OCI-LY1 (cell line): ENCODE data around the gene ZNF385C.
A peak's percentile ranks its signal among the peaks of the same experiment; 100 is the strongest.

Source experiments
- H2AFZ ChIP-seq: fragments of 200-600 bp; sonication (generic), shearing (Covaris generic); 2 replicates; pipeline ENCODE4 v1.6.0; 2014; ENCODE audit warnings: antibody characterized with exemption, mild to moderate bottlenecking, low read length
- H3F3A ChIP-seq: fragments of 200-600 bp; sonication (generic), shearing (Covaris generic); 2 replicates; pipeline ENCODE4 v1.6.0; 2014; ENCODE audit warnings: mild to moderate bottlenecking, antibody characterized with exemption, low read length, moderate library complexity; ENCODE audit not compliant: insufficient read depth
- H3K27ac ChIP-seq: fragments of 200-600 bp; sonication (generic); 2 replicates; pipeline ENCODE4 v1.5.1; 2014; ENCODE audit warnings: low read length, mixed run types, mild to moderate bottlenecking, low read depth; ENCODE audit not compliant: poor library complexity, severe bottlenecking
- H3K27me3 ChIP-seq: fragments of 200-600 bp; sonication (generic); 2 replicates; pipeline ENCODE4 v1.6.0; 2014; ENCODE audit warnings: antibody characterized with exemption, mild to moderate bottlenecking, low read length, moderate library complexity; ENCODE audit not compliant: insufficient read depth
- H3K36me3 ChIP-seq: fragments of 200-600 bp; sonication (generic); 2 replicates; pipeline ENCODE4 v1.6.1; 2014; ENCODE audit warnings: mild to moderate bottlenecking, antibody characterized with exemption, low read length, moderate library complexity, mixed read lengths; ENCODE audit not compliant: insufficient read depth
- H3K4me1 ChIP-seq: fragments of 200-600 bp; sonication (generic); 2 replicates; pipeline ENCODE4 v1.5.1; 2014; ENCODE audit warnings: mild to moderate bottlenecking, low read length, moderate library complexity; ENCODE audit not compliant: insufficient read depth, severe bottlenecking
- H3K4me2 ChIP-seq: fragments of 200-600 bp; sonication (generic), shearing (Covaris generic); 2 replicates; pipeline ENCODE4 v1.6.1; 2014; ENCODE audit warnings: low read length
- H3K4me3 ChIP-seq: fragments of 200-600 bp; sonication (generic); 2 replicates; pipeline ENCODE4 v1.5.1; 2014; ENCODE audit warnings: low read length, low read depth, mild to moderate bottlenecking, mixed read lengths; ENCODE audit not compliant: poor library complexity, severe bottlenecking
- H3K79me2 ChIP-seq: fragments of 200-600 bp; shearing (Covaris generic); 2 replicates; pipeline ENCODE4 v1.6.1; 2016; ENCODE audit warnings: mixed run types, low read length, mixed read lengths; ENCODE audit not compliant: insufficient read depth
- H3K9ac ChIP-seq: fragments of 200-600 bp; sonication (generic), shearing (Covaris generic); 2 replicates; pipeline ENCODE4 v1.6.1; 2014; ENCODE audit warnings: mild to moderate bottlenecking, low read length, mixed read lengths
- H3K9me2 ChIP-seq: fragments of 200-600 bp; sonication (generic), shearing (Covaris generic); 2 replicates; pipeline ENCODE4 v1.6.1; 2014; ENCODE audit warnings: low read depth, mild to moderate bottlenecking, low read length, mixed read lengths
- H3K9me3 ChIP-seq: fragments of 200-600 bp; shearing (Covaris generic); 2 replicates; pipeline ENCODE4 v1.6.1; 2014; ENCODE audit warnings: low read length, mixed read lengths
- H4K20me1 ChIP-seq: fragments of 200-600 bp; sonication (generic), shearing (Covaris generic); 2 replicates; pipeline ENCODE4 v1.6.0; 2016; ENCODE audit warnings: mild to moderate bottlenecking, low read length; ENCODE audit not compliant: insufficient read depth
- CTCF ChIP-seq: fragments of 200-600 bp; sonication (generic), shearing (Covaris generic); IDR thresholded peaks from 2 replicates; pipeline ENCODE4 v1.5.1; 2017; ENCODE audit warnings: mild to moderate bottlenecking, antibody characterized with exemption, low read length, moderate library complexity, mixed read lengths
- EZH2 ChIP-seq: fragments of 200-600 bp; sonication (generic), shearing (Covaris generic); IDR thresholded peaks from 2 replicates; pipeline ENCODE4 v1.8.0; 2017; ENCODE audit warnings: borderline replicate concordance, mixed run types, mild to moderate bottlenecking, antibody characterized with exemption, low read length, moderate library complexity, mixed read lengths

Gene ZNF385C

GRCh38 chr17:42049834-42050392 lies 48.4 kb downstream of the ZNF385C start:
- no peaks in the 10 kb centered on the region for H3K9me2 ChIP-seq
- no peaks in the 10 kb centered on the region for H3K9me3 ChIP-seq
- H3K27me3 ChIP-seq = peaks cover 18% of the 10 kb centered on the region
- H3K27ac ChIP-seq = no peak overlapping the region
- H3K79me2 ChIP-seq = no peaks in the 10 kb centered on the region
- peak overlapping the region; percentile 66 for H3K4me2 ChIP-seq
- peak overlapping the region; percentile 40; the same call in 1 of the 2 replicates for H3K9ac ChIP-seq
- no peaks in the 10 kb centered on the region for H3K36me3 ChIP-seq
- no peaks in the 10 kb centered on the region for H3F3A ChIP-seq
- TF ChIP-seq EZH2 (no peak), CTCF (peak; percentile 39; the same call in 1 of the 2 replicates)
- H2AFZ ChIP-seq = no peak overlapping the region
- no peaks in the 10 kb centered on the region for H4K20me1 ChIP-seq
- H3K4me3 ChIP-seq = peak overlapping the region; percentile 51
- H3K4me1 ChIP-seq = peaks cover 5% of the 10 kb centered on the region

- TF ChIP-seq EZH2 = no peak
- no peak for TF ChIP-seq CTCF
- no peak overlapping the region for H3K9ac ChIP-seq
- H2AFZ ChIP-seq = no peak overlapping the region
- no peak overlapping the region for H3K27ac ChIP-seq
- no peaks in the 10 kb centered on the region for H3K79me2 ChIP-seq
- no peaks in the 10 kb centered on the region for H3K36me3 ChIP-seq
- no peak overlapping the region for H3K4me2 ChIP-seq
- H3K9me2 ChIP-seq = no peaks in the 10 kb centered on the region
- H3K4me1 ChIP-seq = peaks cover 5% of the 10 kb centered on the region
- H3K27me3 ChIP-seq = peaks cover 14% of the 10 kb centered on the region; the same call in 1 of the 2 replicates
- H3K4me3 ChIP-seq = no peak overlapping the region
- no peaks in the 10 kb centered on the region for H3F3A ChIP-seq
- H3K9me3 ChIP-seq = no peaks in the 10 kb centered on the region
- no peaks in the 10 kb centered on the region for H4K20me1 ChIP-seq
These were observed 50.9 kb downstream of the ZNF385C start for GRCh38 chr17:42047343-42047742.

GRCh38 chr17:42045719-42046118 lies 52.6 kb downstream of the ZNF385C start:
- Histone ChIP-seq H4K20me1 (no peaks in the 10 kb centered on the region), H3F3A (no peaks in the 10 kb centered on the region), H3K27me3 (0 out of 2 replicates have a peak, but pooled peaks cover 8% of the 10 kb centered on the region), H3K4me3 (no peak overlapping the region), H2AFZ (no peak overlapping the region), H3K36me3 (no peaks in the 10 kb centered on the region), H3K9ac (no peak overlapping the region), H3K4me2 (no peak overlapping the region), H3K79me2 (no peaks in the 10 kb centered on the region), H3K9me2 (no peaks in the 10 kb centered on the region), H3K9me3 (no peaks in the 10 kb centered on the region), H3K4me1 (peaks cover 5% of the 10 kb centered on the region), H3K27ac (no peak overlapping the region)
- TF ChIP-seq EZH2 (no peak), CTCF (no peak)
